ENCODE measurements around the gene ETFA.

Gene ETFA

DNA sequence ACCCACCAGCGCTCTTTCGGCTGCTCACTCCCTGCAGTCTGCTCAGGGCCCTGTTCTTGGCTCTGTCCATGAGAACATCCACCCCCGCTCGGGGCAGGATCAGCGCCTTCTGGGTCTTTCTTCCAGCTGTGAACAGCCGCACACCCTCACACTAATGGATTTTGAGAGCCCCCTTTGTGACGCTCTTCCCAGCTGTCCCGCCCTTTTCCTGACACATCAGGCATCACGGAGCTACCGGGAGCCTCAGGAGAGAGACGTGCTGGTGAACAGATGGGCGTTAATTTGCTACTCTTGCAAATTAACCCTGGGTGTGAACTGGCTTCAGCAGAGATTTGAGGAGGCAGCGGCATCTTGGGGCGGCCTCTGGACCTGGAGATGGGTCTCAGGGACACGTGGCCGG is 138.5 kb downstream of the ETFA start:
- DNase-seq (ENCODE audit: low spot score), result no peak

DNA sequence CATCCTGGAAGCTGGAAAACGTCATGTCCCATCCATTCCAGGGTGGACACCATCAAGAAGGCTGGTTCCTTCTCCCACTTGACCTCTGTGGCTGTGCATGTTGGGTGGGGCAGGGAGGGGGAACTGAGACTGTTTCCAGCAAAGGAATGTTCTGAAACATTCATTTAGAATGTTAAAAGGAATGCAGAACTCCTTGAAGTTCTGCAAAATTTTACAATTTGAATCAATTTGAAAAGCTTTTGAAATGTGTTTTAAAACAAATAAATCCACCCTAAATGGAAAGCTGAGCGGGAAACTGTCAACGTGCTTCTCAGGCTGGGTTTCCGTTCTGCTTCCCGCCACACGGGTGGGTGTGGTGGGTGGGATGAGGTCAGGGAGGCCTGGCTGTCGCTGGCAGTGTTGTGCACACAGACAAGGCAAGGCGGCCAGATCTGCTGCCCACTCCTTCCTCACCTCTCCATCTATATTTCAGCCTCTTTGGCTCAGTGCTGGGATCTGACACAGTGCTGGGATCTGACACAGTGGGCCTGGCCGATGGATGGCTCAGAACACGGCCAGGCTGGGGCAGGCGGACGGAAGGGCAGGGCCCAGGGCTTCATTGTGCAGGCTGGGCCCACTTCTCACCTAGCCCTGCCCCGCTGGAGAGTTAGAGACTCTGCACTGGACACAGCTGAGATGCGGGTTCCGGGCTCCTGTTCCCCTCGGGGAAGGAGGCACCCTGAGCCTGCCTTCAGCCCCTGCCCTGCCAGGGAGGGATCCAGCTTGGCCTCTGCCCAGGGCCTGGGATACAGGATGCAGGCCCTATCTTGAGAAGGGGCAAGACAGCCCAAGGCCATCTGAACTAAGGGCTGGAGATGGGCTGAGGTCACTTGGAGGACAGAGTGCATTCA is 141.1 kb downstream of the ETFA start:
- peak; percentile 60 for DNase-seq (ENCODE audit: low spot score)

DNA sequence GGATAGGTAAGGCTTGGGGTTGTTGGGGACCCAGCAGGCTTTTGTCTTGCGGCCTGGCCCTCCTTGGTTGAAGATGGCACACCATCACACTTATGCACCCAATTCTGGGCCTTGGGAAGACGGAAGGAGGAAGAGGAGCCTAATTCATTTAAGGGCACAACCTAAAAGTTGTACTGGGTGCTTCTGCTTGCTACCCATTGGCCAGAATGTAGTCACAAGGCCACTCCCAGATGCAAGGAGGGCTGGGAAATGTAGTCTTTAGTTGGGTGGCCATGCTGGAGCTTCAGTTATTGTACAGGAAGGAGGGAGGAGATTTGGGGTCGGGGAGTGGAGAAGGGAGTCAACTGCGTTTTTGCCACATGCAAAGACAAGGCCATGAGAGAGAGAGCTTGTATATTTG is 142.3 kb downstream of the ETFA start:
- no peak for DNase-seq (ENCODE audit: low spot score)

DNA sequence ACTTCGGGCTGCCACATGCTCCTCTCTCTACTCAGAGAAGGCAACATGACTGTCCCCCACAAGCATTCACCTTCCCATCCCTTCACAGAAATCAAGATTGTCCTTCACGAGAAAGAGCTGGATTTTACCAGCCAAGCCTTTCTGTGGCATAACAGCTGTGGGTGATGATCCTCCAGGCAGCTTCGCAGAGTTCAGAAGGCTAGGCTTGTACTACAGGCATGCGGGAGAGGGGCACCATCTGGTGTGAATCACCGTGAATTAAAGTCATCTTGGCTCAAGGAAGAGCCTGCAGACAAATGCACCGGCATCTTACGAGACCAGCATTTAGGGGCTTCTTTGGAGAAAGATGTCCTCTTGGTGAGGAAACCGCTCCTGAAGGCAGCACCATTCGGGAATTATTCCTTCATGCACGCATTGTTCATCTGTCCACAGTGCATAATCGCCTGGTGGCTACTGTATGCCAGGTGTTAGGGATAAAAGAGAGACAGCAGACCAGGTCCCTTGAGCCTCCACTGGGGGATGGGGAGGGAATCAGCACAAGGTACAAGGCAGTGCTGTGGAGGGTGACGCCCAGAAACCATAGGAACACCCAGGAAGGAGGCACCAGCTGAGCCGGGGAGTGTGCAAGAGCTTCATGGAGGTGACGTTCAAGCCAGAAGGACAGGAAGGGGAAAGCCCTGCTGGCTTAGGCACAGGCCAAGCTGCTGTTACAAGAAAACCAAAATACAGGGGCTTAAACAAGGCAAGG is 142.9 kb downstream of the ETFA start:
- DNase-seq (ENCODE audit: low spot score), result no peak

DNA sequence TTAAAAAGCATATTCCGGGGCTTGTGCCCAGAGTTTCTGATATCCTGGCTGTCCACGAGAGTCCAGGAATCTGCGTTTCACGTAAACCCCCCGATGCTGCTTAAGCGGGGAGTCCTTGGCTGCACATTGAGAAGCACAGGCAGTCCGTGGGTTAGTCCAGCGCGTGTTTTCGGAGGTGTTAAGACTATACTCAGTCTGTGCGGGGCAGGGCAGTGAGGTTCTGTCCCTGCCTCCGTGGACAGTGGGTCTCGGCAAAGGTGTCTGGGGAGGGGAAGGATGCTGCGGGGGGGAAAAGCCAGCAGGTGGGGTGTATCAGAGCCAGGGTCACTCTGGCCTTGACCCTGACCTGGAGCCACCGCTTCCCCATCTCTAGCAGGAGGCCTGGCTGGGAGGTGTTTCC is 145.3 kb downstream of the ETFA start:
- no peak for DNase-seq (ENCODE audit: low spot score)
